Sigmoid colon (tissue), 7 donors: ENCODE results near the gene NCKAP5. TPM values are rescaled to one million over a fixed set of nuclear protein-coding genes. Genes with fewer than 3 reads are reported as not detected.

Source experiments
- DNase-seq: peaks from one replicate; pipeline ENCODE4 v3.0.0-alpha.2; 2019
- H3K27ac ChIP-seq, 4 donors: fragments of 200-600 bp; sonication (generic); one replicate each; pipeline ENCODE4 v1.5.1; 2016 to 2019; ENCODE audit warnings: mild to moderate bottlenecking in 1 of 4
- H3K27me3 ChIP-seq, 3 donors: fragments of 200-600 bp; sonication (generic); one replicate each; pipeline ENCODE4 v1.5.1; 2019; ENCODE audit warnings: mild to moderate bottlenecking in 1 of 3
- H3K36me3 ChIP-seq, 4 donors: fragments of 200-600 bp; sonication (generic); one replicate each; pipeline ENCODE4 v1.5.1; 2016 to 2019
- H3K4me1 ChIP-seq, 4 donors: fragments of 200-600 bp; sonication (generic); one replicate each; pipeline ENCODE4 v1.5.1; 2017 to 2019
- H3K4me3 ChIP-seq, 4 donors: fragments of 200-600 bp; sonication (generic); one replicate each; pipeline ENCODE4 v1.5.1; 2017 to 2019; ENCODE audit warnings: mild to moderate bottlenecking in 2 of 4, moderate library complexity in 1 of 4
- H3K9me3 ChIP-seq, 4 donors: fragments of 200-600 bp in 3 of 4; sonication (generic) in 3 of 4; one replicate each; pipeline versions ENCODE4 v1.5.1 to v1.6.1; 2013 to 2019
- EP300 ChIP-seq, 4 donors: sonication (generic); formaldehyde crosslinking; IDR thresholded peaks; one replicate each; pipeline ENCODE4 v1.6.1; 2017; ENCODE audit warnings: antibody characterized with exemption in 4 of 4
- POLR2A ChIP-seq, 2 donors: fragments of 450-650 bp; IDR thresholded peaks; one replicate each; pipeline ENCODE4 v1.6.1; 2016; ENCODE audit warnings: antibody characterized with exemption in 2 of 2, mild to moderate bottlenecking in 2 of 2, moderate library complexity in 2 of 2
- POLR2AphosphoS5 ChIP-seq, 4 donors: sonication (generic); formaldehyde crosslinking; IDR thresholded peaks; one replicate each; pipeline ENCODE4 v1.6.1; 2017; ENCODE audit warnings: antibody characterized with exemption in 4 of 4
- WGBS, 2 donors: extraction: QIAGEN DNeasy Blood & Tissue Kit; methylation state at CpG; one replicate each; pipeline ENCODE4 v1.1.7; 2013; 5-methylcytosine and 5-hydroxymethylcytosine counted together
- intact Hi-C: fragments of 100-400 bp; cut with DNase I; formaldehyde crosslinking; loops from one replicate; pipeline ENCODE4 v1.15.1; 2023
- polyA plus RNA-seq, 3 donors: library from polyadenylated mRNA; stranded (reverse); fragments of 200-250 nt; gene quantifications; one replicate each; pipeline ENCODE4 v1.2.3, GENCODE V29; 2013
- total RNA-seq, 4 donors: library from RNA; depleted of rRNA; stranded (reverse); fragments of >200 nt; gene quantifications; one replicate each; pipeline ENCODE4 v1.1.0, GENCODE V29; 2016
- TF ChIP-seq, protein P1 (sequence below), 4 experiments: fragments of 450-650 bp in 3 of 4; fragments of 200-600 bp in 1 of 4; IDR thresholded peaks; one replicate each; pipeline ENCODE4 v1.5.1; 2016 to 2019; ENCODE audit warnings: antibody characterized with exemption in 4 of 4, mild to moderate bottlenecking in 3 of 4, moderate library complexity in 2 of 4
- donor health status: healthy with polysubstance abuse.
- donor health status: Bipolar disorder and iron deficiency.
- donor health status: healthy.

NCKAP5 gene
- total and polyA plus RNA-seq, 7 donors, result under 0.01 to 3.7 (median 0.60) TPM

GRCh38 chr2:133596701-133597393 lies 28.6 kb upstream of the NCKAP5 start:
- no peak for DNase-seq
- 78 to 88% methylated on average over 4 of the region's 4 CpGs for WGBS, 2 donors
- Histone ChIP-seq H3K27ac (no peak overlapping the region), H3K4me1 (peaks cover 0 to 6% (median 0%) of the 10 kb centered on the region in 4 donors), H3K4me3 (no peak overlapping the region), H3K9me3 (no peaks in the 10 kb centered on the region), H3K36me3 (no peaks in the 10 kb centered on the region), H3K27me3 (no peaks in the 10 kb centered on the region)
- intact Hi-C loops, result no loop called here
- TF ChIP-seq POLR2A (IDR thresholded peaks at IDR 0.05) (no peak), EP300 (IDR thresholded peaks at IDR 0.05) (no peak), POLR2AphosphoS5 (IDR thresholded peaks at IDR 0.05) (no peak)
- TF ChIP-seq, protein P1, sequence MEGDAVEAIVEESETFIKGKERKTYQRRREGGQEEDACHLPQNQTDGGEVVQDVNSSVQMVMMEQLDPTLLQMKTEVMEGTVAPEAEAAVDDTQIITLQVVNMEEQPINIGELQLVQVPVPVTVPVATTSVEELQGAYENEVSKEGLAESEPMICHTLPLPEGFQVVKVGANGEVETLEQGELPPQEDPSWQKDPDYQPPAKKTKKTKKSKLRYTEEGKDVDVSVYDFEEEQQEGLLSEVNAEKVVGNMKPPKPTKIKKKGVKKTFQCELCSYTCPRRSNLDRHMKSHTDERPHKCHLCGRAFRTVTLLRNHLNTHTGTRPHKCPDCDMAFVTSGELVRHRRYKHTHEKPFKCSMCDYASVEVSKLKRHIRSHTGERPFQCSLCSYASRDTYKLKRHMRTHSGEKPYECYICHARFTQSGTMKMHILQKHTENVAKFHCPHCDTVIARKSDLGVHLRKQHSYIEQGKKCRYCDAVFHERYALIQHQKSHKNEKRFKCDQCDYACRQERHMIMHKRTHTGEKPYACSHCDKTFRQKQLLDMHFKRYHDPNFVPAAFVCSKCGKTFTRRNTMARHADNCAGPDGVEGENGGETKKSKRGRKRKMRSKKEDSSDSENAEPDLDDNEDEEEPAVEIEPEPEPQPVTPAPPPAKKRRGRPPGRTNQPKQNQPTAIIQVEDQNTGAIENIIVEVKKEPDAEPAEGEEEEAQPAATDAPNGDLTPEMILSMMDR (IDR thresholded peaks at IDR 0.05), result no peak

- whole genome bisulfite sequencing, 2 donors, result 2 to 21% methylated on average over 4 of the region's 4 CpGs
- no peaks in the 10 kb centered on the region for H3K27me3 ChIP-seq
- H3K27ac ChIP-seq, result no peak overlapping the region
- H3K36me3 ChIP-seq, result no peaks in the 10 kb centered on the region
- intact Hi-C loops, result no loop called here
- H3K4me1 ChIP-seq, result peaks cover 0 to 19% (median 7%) of the 10 kb centered on the region in 4 donors
- DNase-seq, result peak; percentile 82
- no peak overlapping the region for H3K4me3 ChIP-seq
- TF ChIP-seq POLR2AphosphoS5 (IDR thresholded peaks at IDR 0.05), result peak in 1 of 4 donors; percentile 19
- no peak for TF ChIP-seq EP300 (IDR thresholded peaks at IDR 0.05)
- no peaks in the 10 kb centered on the region for H3K9me3 ChIP-seq
Measured at GRCh38 chr2:133591164-133591563, 22.9 kb upstream of the NCKAP5 start.

DNA sequence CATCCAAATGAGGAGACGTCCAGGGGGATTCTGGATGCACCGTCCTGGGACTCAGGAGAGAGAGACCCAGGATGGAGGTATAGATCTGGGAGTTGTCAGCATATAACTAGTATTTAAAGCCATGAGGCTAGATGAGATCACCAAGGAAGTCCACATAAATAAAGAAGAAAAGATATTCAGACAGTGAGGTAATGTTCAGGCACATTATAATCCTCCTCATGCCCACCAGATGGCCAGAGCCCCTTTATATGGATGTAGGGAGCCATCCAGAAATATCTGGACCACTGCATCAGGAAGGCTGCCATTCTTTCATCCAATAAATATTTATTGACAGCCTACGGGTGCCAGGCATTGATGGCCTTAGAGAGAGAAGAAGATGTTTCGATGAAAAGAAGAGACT lies 21.2 kb upstream of the NCKAP5 start:
- intact Hi-C loops, result no loop called here

DNA sequence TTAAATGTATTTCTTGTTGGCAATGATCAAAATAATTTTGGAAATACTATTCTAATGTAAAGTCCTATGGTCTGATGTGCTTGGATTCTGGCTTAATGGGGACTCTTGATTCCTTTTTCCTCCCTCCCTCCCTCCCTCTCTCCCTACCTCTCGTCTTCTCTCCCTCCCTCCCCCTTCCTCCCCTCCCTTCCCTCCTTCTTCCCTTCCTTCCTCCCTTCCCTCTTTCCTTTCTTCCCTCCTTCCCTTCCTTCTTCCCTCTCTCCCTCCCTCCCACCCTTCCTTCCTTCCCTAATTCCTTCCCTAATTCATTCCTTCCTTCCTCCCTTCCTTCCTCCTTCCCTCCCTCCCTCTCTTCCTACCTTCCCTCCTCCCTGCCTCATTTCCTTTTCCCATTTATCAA lies 19.9 kb upstream of the NCKAP5 start:
- Histone ChIP-seq H3K4me3 (no peak overlapping the region), H3K4me1 (peaks cover 0 to 19% (median 7%) of the 10 kb centered on the region in 4 donors), H3K9me3 (no peaks in the 10 kb centered on the region), H3K36me3 (no peaks in the 10 kb centered on the region), H3K27me3 (no peaks in the 10 kb centered on the region), H3K27ac (no peak overlapping the region)
- intact Hi-C loops, result no loop called here
- TF ChIP-seq, protein P1 (IDR thresholded peaks at IDR 0.05), result no peak
- TF ChIP-seq POLR2AphosphoS5 (IDR thresholded peaks at IDR 0.05) (no peak), EP300 (IDR thresholded peaks at IDR 0.05) (no peak), POLR2A (IDR thresholded peaks at IDR 0.05) (no peak)
- DNase-seq, result no peak
- WGBS, 2 donors, result 61 to 70% methylated on average over 1 of the region's 1 CpG

More for the DNA sequence above, 21.2 kb upstream of the NCKAP5 start:
- H3K27me3 ChIP-seq, result no peaks in the 10 kb centered on the region
- no peak overlapping the region for H3K4me3 ChIP-seq
- H3K36me3 ChIP-seq, result no peaks in the 10 kb centered on the region
- DNase-seq, result no peak
- peaks cover 0 to 19% (median 7%) of the 10 kb centered on the region in 4 donors for H3K4me1 ChIP-seq
- 64 to 84% methylated on average over 4 of the region's 4 CpGs for WGBS, 2 donors
- TF ChIP-seq EP300 (IDR thresholded peaks at IDR 0.05) (no peak), POLR2A (IDR thresholded peaks at IDR 0.05) (no peak), POLR2AphosphoS5 (IDR thresholded peaks at IDR 0.05) (no peak)
- TF ChIP-seq, protein P1 (IDR thresholded peaks at IDR 0.05), result no peak
- H3K27ac ChIP-seq, result no peak overlapping the region
- no peaks in the 10 kb centered on the region for H3K9me3 ChIP-seq

GRCh38 chr2:133586978-133587377 lies 18.7 kb upstream of the NCKAP5 start:
- DNase-seq, result no peak
- TF ChIP-seq EP300 (IDR thresholded peaks at IDR 0.05), result no peak
- TF ChIP-seq, protein P1 (IDR thresholded peaks at IDR 0.05), result no peak
- TF ChIP-seq POLR2AphosphoS5 (IDR thresholded peaks at IDR 0.05), result no peak
- no peak for TF ChIP-seq POLR2A (IDR thresholded peaks at IDR 0.05)
- no peak overlapping the region for H3K4me3 ChIP-seq
- H3K27me3 ChIP-seq, result no peaks in the 10 kb centered on the region
- 89 to 90% methylated on average over 6 of the region's 6 CpGs for WGBS, 2 donors
- intact Hi-C loops, result no loop called here
- H3K4me1 ChIP-seq, result peaks cover 0 to 13% (median 7%) of the 10 kb centered on the region in 4 donors
- H3K9me3 ChIP-seq, result no peaks in the 10 kb centered on the region
- H3K36me3 ChIP-seq, result no peaks in the 10 kb centered on the region
- H3K27ac ChIP-seq, result no peak overlapping the region
